Nephron progenitor cell (in vitro differentiated cells): ENCODE data around the gene TAF10.
A peak's percentile ranks its signal among the peaks of the same experiment; 100 is the strongest.

ENCODE experiments used
- DNase-seq: peaks from one replicate; pipeline ENCODE4 v3.0.0; 2021
- H3K27ac Mint-ChIP-seq: 2 replicates; pipeline ENCODE4 v1.8.0; 2021; ENCODE audit warnings: mild to moderate bottlenecking, moderate library complexity, mixed read lengths
- H3K27me3 Mint-ChIP-seq: 2 replicates; pipeline ENCODE4 v1.8.0; 2021; ENCODE audit warnings: mild to moderate bottlenecking, low read depth, mixed read lengths; ENCODE audit not compliant: poor library complexity
- H3K36me3 Mint-ChIP-seq: 2 replicates; pipeline ENCODE4 v1.8.0; 2021; ENCODE audit warnings: low read depth, mixed read lengths
- H3K4me1 Mint-ChIP-seq: 2 replicates; pipeline ENCODE4 v1.8.0; 2021; ENCODE audit warnings: mixed read lengths
- H3K4me3 Mint-ChIP-seq: 2 replicates; pipeline ENCODE4 v1.8.0; 2021; ENCODE audit warnings: mild to moderate bottlenecking, moderate library complexity, mixed read lengths
- H3K9me3 Mint-ChIP-seq: 2 replicates; pipeline ENCODE4 v1.8.0; 2021; ENCODE audit warnings: mild to moderate bottlenecking, moderate library complexity, mixed read lengths
- TF ChIP-seq, protein P1 (sequence below): fragments of 200-600 bp; sonication (generic); IDR thresholded peaks from 2 replicates; pipeline ENCODE4 v1.5.0; 2021; ENCODE audit warnings: antibody characterized with exemption

The TAF10 gene

DNA sequence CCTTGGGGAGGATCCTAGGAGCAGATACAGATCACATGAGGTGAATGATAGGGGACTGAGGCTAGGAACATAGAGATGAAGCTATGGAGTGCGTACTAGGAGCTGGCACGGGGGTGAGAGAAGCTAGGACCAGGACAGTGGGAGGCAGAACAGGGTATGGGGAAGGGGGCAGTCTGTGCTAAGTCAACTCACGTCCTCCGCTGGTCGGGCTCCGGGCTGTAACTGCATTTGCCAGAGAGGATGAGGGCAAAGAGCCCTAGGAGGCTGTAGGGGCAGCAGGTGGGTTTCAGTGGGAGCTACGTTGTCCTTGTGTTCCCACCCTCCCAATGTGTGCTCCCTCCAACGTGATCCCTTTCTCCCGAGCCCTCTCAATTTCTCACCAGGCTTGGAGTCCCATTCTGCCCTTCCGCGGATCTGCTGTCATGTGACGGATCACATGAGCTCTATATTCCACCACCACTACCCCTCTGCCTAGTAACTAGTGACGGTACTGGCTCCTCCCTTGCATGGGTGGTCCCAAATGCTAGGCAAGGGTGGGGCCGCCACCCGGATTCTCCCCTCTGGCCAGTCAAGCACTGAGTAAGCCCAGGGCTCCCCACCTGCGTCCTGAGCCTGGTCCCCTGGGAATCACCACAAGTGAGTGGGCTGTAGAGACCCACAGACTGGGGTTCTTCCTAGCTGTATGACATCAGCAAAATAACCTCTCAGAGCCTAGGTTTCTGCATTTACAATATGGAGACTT lies 7.2 kb upstream of the TAF10 start, which contains the start of gene TPP1:
Gene TPP1 (minus strand): TSS at position 419 of the 742 bp plus-strand sequence. CDS start 22 bp downstream, at position 397.
- H3K27ac Mint-ChIP-seq, result no peak within 1 kb of the TSS
- TF ChIP-seq, protein P1, sequence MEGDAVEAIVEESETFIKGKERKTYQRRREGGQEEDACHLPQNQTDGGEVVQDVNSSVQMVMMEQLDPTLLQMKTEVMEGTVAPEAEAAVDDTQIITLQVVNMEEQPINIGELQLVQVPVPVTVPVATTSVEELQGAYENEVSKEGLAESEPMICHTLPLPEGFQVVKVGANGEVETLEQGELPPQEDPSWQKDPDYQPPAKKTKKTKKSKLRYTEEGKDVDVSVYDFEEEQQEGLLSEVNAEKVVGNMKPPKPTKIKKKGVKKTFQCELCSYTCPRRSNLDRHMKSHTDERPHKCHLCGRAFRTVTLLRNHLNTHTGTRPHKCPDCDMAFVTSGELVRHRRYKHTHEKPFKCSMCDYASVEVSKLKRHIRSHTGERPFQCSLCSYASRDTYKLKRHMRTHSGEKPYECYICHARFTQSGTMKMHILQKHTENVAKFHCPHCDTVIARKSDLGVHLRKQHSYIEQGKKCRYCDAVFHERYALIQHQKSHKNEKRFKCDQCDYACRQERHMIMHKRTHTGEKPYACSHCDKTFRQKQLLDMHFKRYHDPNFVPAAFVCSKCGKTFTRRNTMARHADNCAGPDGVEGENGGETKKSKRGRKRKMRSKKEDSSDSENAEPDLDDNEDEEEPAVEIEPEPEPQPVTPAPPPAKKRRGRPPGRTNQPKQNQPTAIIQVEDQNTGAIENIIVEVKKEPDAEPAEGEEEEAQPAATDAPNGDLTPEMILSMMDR, result no peak
- H3K27me3 Mint-ChIP-seq, result no peaks in the 10 kb centered on the region
- peaks cover 4% of the 10 kb centered on the region for H3K4me1 Mint-ChIP-seq
- H3K36me3 Mint-ChIP-seq, result peaks cover 17% of the 10 kb centered on the region
- no peaks in the 10 kb centered on the region for H3K9me3 Mint-ChIP-seq
- no peak within 1 kb of the TSS for H3K4me3 Mint-ChIP-seq
- peak; percentile 88 for DNase-seq

DNA sequence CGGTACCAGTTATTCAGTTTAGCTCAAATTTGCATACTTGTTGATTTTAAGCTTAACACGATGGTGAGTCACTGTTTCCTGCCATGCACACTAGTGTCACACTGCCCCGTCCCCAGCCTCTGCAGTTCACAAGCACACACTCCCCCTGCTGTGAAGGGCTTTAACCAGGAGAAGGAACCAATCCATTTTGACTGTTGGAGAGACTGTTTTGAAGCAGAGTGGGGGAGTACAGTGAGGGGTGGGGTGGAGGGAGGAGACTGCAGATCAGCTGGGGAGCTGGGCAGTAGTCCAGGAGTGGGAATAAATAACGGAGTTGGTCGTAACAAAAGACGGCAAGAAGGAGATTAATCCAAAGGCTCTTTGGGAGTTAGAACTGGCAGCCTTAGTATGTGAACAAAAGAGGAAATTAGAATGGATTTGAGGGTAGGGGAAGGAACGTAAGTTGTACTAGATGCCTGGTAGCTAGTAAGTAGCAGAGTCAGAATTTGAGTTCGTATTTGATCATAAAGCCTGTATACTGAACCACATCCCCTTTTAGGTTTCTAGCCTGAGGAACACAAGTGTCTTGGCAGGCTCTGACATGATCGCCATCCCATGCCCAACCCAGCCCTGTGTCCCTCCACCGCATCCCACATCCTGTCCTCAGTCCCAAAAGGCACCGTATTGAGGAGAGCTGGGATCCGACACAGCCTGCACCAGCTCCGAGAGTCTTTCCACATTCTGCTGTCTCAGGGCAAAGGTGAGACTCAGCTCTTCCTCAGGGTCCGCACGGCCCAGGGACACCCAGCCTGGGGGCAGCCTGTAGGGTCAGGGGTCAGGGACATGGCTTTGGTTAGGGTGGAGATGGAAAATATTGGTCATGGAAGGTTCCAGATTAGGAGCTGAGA lies 6.3 kb upstream of the TAF10 start:
- no peaks in the 10 kb centered on the region for H3K27me3 Mint-ChIP-seq
- H3K36me3 Mint-ChIP-seq, result peaks cover 15% of the 10 kb centered on the region
- DNase-seq, result no peak
- TF ChIP-seq, protein P1, result no peak
- no peak overlapping the region for H3K4me3 Mint-ChIP-seq
- peaks cover 4% of the 10 kb centered on the region for H3K4me1 Mint-ChIP-seq
- H3K9me3 Mint-ChIP-seq, result no peaks in the 10 kb centered on the region
- no peak overlapping the region for H3K27ac Mint-ChIP-seq

DNA sequence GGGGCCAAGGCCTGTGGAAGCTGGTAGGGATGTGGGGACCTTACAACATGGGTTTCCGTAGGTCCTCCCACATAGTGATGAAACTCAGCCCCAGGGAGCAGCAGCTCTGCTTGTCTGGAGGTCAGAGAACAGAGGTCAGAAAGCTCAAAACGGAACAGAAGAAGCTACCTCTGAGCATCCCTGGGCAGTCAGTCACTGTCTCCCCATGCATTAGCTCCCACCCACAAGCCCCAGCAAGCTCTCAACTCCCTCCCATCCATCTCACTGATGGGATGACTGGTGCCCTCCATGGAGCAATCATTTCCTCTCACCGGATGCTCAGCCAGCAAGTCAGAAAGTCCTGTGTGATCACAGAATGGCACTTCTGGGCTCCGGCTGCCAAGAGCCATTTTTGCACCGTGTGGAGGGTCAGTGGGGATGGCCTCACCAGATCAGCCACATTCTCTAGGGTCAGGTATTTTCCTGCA lies 5.3 kb upstream of the TAF10 start:
- peaks cover 4% of the 10 kb centered on the region for H3K4me1 Mint-ChIP-seq
- no peak for DNase-seq
- no peak overlapping the region for H3K4me3 Mint-ChIP-seq

DNA sequence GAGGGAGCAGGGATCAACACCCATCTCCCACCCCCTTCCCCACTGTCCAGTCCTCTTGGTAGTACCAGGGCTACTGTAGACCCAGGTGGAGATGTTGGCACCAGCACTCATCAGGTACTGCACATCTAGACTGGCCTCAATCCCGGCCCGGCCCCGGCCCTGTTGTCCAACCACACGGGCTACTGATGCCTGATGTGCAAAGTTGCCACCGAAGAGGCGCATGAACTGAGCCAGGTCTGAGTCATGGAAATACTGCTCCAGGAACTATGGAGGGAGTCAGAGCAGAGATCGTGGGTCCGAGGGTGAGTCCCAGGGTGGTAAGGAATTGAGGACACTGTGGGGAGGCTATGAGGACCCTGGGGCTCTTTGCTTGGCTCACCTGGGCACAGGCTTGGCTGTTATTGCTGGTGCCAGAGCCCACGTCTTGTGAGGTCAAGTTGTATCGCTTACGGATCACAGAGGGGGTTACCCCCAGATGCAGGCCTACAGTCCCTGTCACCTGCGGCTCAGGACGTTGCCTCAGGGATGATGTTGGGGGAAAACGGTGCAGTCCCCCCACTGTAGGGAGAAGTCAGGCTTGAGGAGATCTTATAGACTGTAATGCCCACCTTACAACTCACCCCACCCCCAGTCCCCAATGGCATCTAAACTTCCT lies 4.7 kb upstream of the TAF10 start:
- TF ChIP-seq, protein P1, result no peak
- H3K9me3 Mint-ChIP-seq, result no peaks in the 10 kb centered on the region

More for the DNA sequence above, 5.3 kb upstream of the TAF10 start:
- Mint-ChIP-seq H3K27ac (no peak overlapping the region), H3K36me3 (peaks cover 15% of the 10 kb centered on the region), H3K9me3 (no peaks in the 10 kb centered on the region), H3K27me3 (no peaks in the 10 kb centered on the region)
- TF ChIP-seq, protein P1, result no peak

DNA sequence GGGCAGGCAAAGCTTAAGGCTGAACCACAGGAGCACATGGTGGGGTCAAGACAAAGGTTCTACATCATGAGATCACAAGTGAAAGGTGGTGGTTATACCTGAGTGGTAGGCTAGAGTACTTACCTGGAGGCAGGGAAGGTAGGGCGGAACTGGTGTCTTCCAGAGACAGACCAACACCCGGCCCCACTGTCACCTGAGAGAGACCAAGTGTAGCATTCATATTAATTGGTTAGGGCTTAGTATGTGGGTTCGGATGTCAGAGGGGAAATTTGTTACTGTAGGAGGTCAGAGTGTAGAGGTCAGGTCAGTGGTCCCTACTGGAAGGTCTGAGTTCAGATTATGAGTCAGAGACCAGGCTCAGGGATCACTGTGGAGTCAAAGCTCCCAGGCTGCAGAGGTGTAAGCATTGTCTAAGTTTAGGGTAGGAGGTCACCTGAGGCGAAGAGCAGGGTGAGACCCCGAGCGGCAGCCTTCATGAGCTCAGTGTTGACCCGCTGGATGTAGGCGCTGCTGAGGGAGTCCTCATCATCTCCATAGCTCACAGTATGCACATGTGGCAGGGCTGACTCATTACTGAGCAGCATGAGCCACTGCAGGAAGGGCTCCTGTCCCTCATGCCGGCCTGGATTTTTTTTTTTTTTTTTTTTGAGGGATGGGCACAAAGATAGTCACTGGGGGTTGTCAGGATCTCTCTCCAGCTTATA lies 4.0 kb upstream of the TAF10 start:
- TF ChIP-seq, protein P1, result no peak
- Mint-ChIP-seq H3K4me3 (no peak overlapping the region), H3K27ac (no peak overlapping the region), H3K27me3 (no peaks in the 10 kb centered on the region), H3K36me3 (peaks cover 15% of the 10 kb centered on the region), H3K4me1 (peaks cover 4% of the 10 kb centered on the region), H3K9me3 (no peaks in the 10 kb centered on the region)
- no peak for DNase-seq

More for the DNA sequence above, 4.7 kb upstream of the TAF10 start:
- H3K27ac Mint-ChIP-seq, result no peak overlapping the region
- DNase-seq, result no peak
- H3K4me3 Mint-ChIP-seq, result no peak overlapping the region
- peaks cover 15% of the 10 kb centered on the region for H3K36me3 Mint-ChIP-seq
- peaks cover 4% of the 10 kb centered on the region for H3K4me1 Mint-ChIP-seq
- H3K27me3 Mint-ChIP-seq, result no peaks in the 10 kb centered on the region
